MCF 10A (cell line): ENCODE results near the gene IGSF6. TPM values are rescaled to one million over a fixed set of nuclear protein-coding genes. Genes with fewer than 3 reads are reported as not detected.

Experiments used
- BruUV-seq: library from RNA; stranded (reverse); fragments of 400-500 nt; replicated peaks from 2 replicates; lab custom pipeline; 2021; lab: Mats Ljungman, UMichigan
- CTCF ChIA-PET: fragments of 300-600 bp; sonication (Branson Sonifier 250); formaldehyde crosslinking; extraction: SDS; loops from one replicate; lab custom pipeline; 2021; ENCODE audit warnings: antibody characterized with exemption, inconsistent platforms; lab: Yijun Ruan, JAX
- POLR2A ChIA-PET: fragments of 300-600, 350-650 bp; sonication (Branson Sonifier 250); formaldehyde crosslinking; extraction: SDS; loops from one replicate; lab custom pipeline; 2020; ENCODE audit warnings: antibody characterized with exemption, inconsistent platforms; lab: Yijun Ruan, JAX
- DNase-seq: peaks from one replicate; pipeline ENCODE4 v3.0.0-alpha.2; 2018; ENCODE audit not compliant: unreplicated experiment
- H3K27ac Mint-ChIP-seq: one replicate; pipeline ENCODE4 v1.8.0; 2022; ENCODE audit warnings: mild to moderate bottlenecking, low read depth, mixed read lengths; ENCODE audit not compliant: unreplicated experiment
- H3K27me3 Mint-ChIP-seq: one replicate; pipeline ENCODE4 v1.8.0; 2022; ENCODE audit warnings: mixed read lengths; ENCODE audit not compliant: insufficient read depth, unreplicated experiment
- H3K36me3 Mint-ChIP-seq: one replicate; pipeline ENCODE4 v1.8.0; 2022; ENCODE audit warnings: mild to moderate bottlenecking, moderate library complexity, mixed read lengths; ENCODE audit not compliant: insufficient read depth, unreplicated experiment
- H3K4me1 Mint-ChIP-seq: one replicate; pipeline ENCODE4 v1.8.0; 2022; ENCODE audit warnings: mixed read lengths; ENCODE audit not compliant: insufficient read depth, unreplicated experiment
- H3K4me3 Mint-ChIP-seq: one replicate; pipeline ENCODE4 v1.8.0; 2022; ENCODE audit warnings: mild to moderate bottlenecking, moderate library complexity, mixed read lengths; ENCODE audit not compliant: unreplicated experiment
- H3K9me3 Mint-ChIP-seq: one replicate; pipeline ENCODE4 v1.8.0; 2022; ENCODE audit warnings: mixed read lengths; ENCODE audit not compliant: unreplicated experiment
- CTCF ChIP-seq: fragments of 200-600 bp; IDR thresholded peaks from one replicate; pipeline ENCODE4 v1.8.0; 2022; ENCODE audit warnings: antibody characterized with exemption, mild to moderate bottlenecking; ENCODE audit not compliant: unreplicated experiment
- intact Hi-C: fragments of 100-400 bp; cut with micrococcal nuclease; formaldehyde crosslinking; loops from 2 replicates; pipeline ENCODE4 v1.14.1; 2022
- total RNA-seq: library from RNA; stranded (reverse); gene quantifications from 2 replicates; pipeline ENCODE4 v1.2.3, GENCODE V29; 2022

The IGSF6 gene
- total RNA-seq, 1 experiment from 2014 or later: not detected

GRCh38 chr16:21598701-21599121 lies 53.7 kb downstream of the IGSF6 start:
- intact Hi-C loops: loop anchor here (1.0 kb wide), 1 partner anchor 28 kb away; no protein-coding TSS in a partner anchor
- H3K36me3 Mint-ChIP-seq: peaks cover 7% of the 10 kb centered on the region

GRCh38 chr16:21598206-21598605 lies 54.2 kb downstream of the IGSF6 start:
- BruUV-seq: no TSS peak
- Mint-ChIP-seq H3K9me3 (no peaks in the 10 kb centered on the region), H3K4me3 (peak overlapping the region; percentile 83), H3K27me3 (no peaks in the 10 kb centered on the region), H3K4me1 (peaks cover 21% of the 10 kb centered on the region), H3K27ac (peak overlapping the region; percentile 92), H3K36me3 (peaks cover 7% of the 10 kb centered on the region)
- DNase-seq: no peak
- POLR2A ChIA-PET: interaction anchor here (0.6 to 1.8 kb wide), 9 partner anchors 10 to 111 kb away, joined by 3 to 12 read pairs (median 5); no protein-coding TSS in a partner anchor
- CTCF ChIA-PET: interaction anchor here (0.6 to 0.7 kb wide), 2 partner anchors 1377 to 1584 kb away, joined by 3 read pairs; no protein-coding TSS in a partner anchor
- intact Hi-C loops: no loop called here
- TF ChIP-seq CTCF: no peak

More at GRCh38 chr16:21598701-21599121, 53.7 kb downstream of the IGSF6 start:
- BruUV-seq: TSS peak; percentile 84
- no peaks in the 10 kb centered on the region for H3K9me3 Mint-ChIP-seq
- no peak for TF ChIP-seq CTCF
- no peaks in the 10 kb centered on the region for H3K27me3 Mint-ChIP-seq
- ChIA-PET CTCF (interaction anchor here (0.6 kb wide), 1 partner anchor 1583 kb away, joined by 3 read pairs; no protein-coding TSS in a partner anchor), POLR2A (interaction anchor here (0.6 to 1.8 kb wide), 8 partner anchors 10 to 111 kb away, joined by 3 to 12 read pairs (median 6); no protein-coding TSS in a partner anchor)
- peak overlapping the region; percentile 92 for H3K27ac Mint-ChIP-seq
- peak overlapping the region; percentile 83 for H3K4me3 Mint-ChIP-seq
- peaks cover 21% of the 10 kb centered on the region for H3K4me1 Mint-ChIP-seq
- no peak for DNase-seq

- H3K27me3 Mint-ChIP-seq: no peaks in the 10 kb centered on the region
- H3K9me3 Mint-ChIP-seq: no peaks in the 10 kb centered on the region
- intact Hi-C loops: no loop called here
- ChIA-PET POLR2A (interaction anchor here (0.6 to 1.6 kb wide), 3 partner anchors 16 to 1699 kb away, joined by 3 to 8 read pairs (median 3); no protein-coding TSS in a partner anchor), CTCF (interaction anchor here (0.7 to 1.3 kb wide), 2 partner anchors 43 to 1377 kb away, joined by 3 to 5 read pairs; no protein-coding TSS in a partner anchor)
- no peak for DNase-seq
- peaks cover 7% of the 10 kb centered on the region for H3K36me3 Mint-ChIP-seq
- BruUV-seq: no TSS peak
- no peak for TF ChIP-seq CTCF
- peaks cover 21% of the 10 kb centered on the region for H3K4me1 Mint-ChIP-seq
- H3K27ac Mint-ChIP-seq: no peak overlapping the region
- H3K4me3 Mint-ChIP-seq: peak overlapping the region; percentile 51
These were observed 54.8 kb downstream of the IGSF6 start for GRCh38 chr16:21597561-21598030.

GRCh38 chr16:21593530-21594289 lies 58.7 kb downstream of the IGSF6 start:
- intact Hi-C loops: no loop called here
- no peaks in the 10 kb centered on the region for H3K27me3 Mint-ChIP-seq
- no peak for TF ChIP-seq CTCF
- H3K36me3 Mint-ChIP-seq: no peaks in the 10 kb centered on the region
- H3K9me3 Mint-ChIP-seq: no peaks in the 10 kb centered on the region
- peaks cover 6% of the 10 kb centered on the region for H3K4me1 Mint-ChIP-seq
- no TSS peak for BruUV-seq
- ChIA-PET CTCF (interaction anchor here (0.6 to 1.4 kb wide), 4 partner anchors 11 to 64 kb away, joined by 3 to 8 read pairs (median 4); no protein-coding TSS in a partner anchor), POLR2A (interaction anchor here (1.0 kb wide), 1 partner anchor 10 kb away, joined by 4 read pairs; no protein-coding TSS in a partner anchor)
- no peak for DNase-seq
- no peak overlapping the region for H3K27ac Mint-ChIP-seq
- no peak overlapping the region for H3K4me3 Mint-ChIP-seq
